Keratinocyte (primary cell): ENCODE measurements around the gene HRCT1. TPM values are rescaled to one million over a fixed set of nuclear protein-coding genes. Genes with fewer than 3 reads are reported as not detected.

Experiments
- DNase-seq: peaks from one replicate; pipeline ENCODE4 v3.0.0-alpha.2; 2011; ENCODE audit warnings: low read depth, missing footprints, low spot score
- FAIRE-seq: peaks from 2 replicates; lab custom pipeline; 2011; peaks lifted over from hg19 to GRCh38; lab: Jason Lieb, UNC
- H2AFZ ChIP-seq: 2 replicates; pipeline ENCODE4 v1.6.0; 2012; ENCODE audit warnings: low read length, control low read depth, inconsistent platforms; ENCODE audit not compliant: control insufficient read depth
- H3K27ac ChIP-seq: 2 replicates; pipeline ENCODE4 v1.5.1; 2011; ENCODE audit warnings: low read length; ENCODE audit not compliant: control insufficient read depth, insufficient read depth
- H3K27me3 ChIP-seq: 3 replicates; pipeline ENCODE4 v1.6.0; 2011; ENCODE audit warnings: low read length; ENCODE audit not compliant: control insufficient read depth, insufficient read depth; ENCODE audit errors: extremely low read depth
- H3K36me3 ChIP-seq, 2 experiments: 2 replicates in 1 of 2; 3 replicates in 1 of 2; pipeline ENCODE4 v1.5.1; 2011; ENCODE audit warnings: low read length in 2 of 2, mild to moderate bottlenecking in 1 of 2; ENCODE audit not compliant: control insufficient read depth in 2 of 2, insufficient read depth in 2 of 2; ENCODE audit errors: extremely low read depth in 1 of 2
- H3K4me1 ChIP-seq: 3 replicates; pipeline ENCODE4 v1.5.1; 2011; ENCODE audit warnings: low read length; ENCODE audit not compliant: control insufficient read depth, insufficient read depth; ENCODE audit errors: extremely low read depth
- H3K4me2 ChIP-seq: 3 replicates; pipeline ENCODE4 v1.6.0; 2011; ENCODE audit warnings: low read depth, low read length; ENCODE audit not compliant: control insufficient read depth, insufficient read depth; ENCODE audit errors: extremely low read depth
- H3K4me3 ChIP-seq, 3 experiments: fragments of 200-600 bp in 1 of 3; sonication (generic) in 1 of 3; 2 replicates in 2 of 3; 3 replicates in 1 of 3; pipeline ENCODE4 v1.5.1; 2011 to 2016; ENCODE audit warnings: low read length in 3 of 3, mild to moderate bottlenecking in 3 of 3, control low read depth in 2 of 3, inconsistent platforms in 1 of 3, low read depth in 1 of 3, mixed read lengths in 1 of 3, mixed run types in 1 of 3, moderate library complexity in 1 of 3; ENCODE audit not compliant: control insufficient read depth in 2 of 3, insufficient read depth in 2 of 3; ENCODE audit errors: extremely low read depth in 1 of 3
- H3K79me2 ChIP-seq: 2 replicates; pipeline ENCODE4 v1.6.0; 2012; ENCODE audit warnings: low read length; ENCODE audit not compliant: control insufficient read depth, insufficient read depth
- H3K9ac ChIP-seq: 3 replicates; pipeline ENCODE4 v1.6.0; 2011; ENCODE audit warnings: low read length; ENCODE audit not compliant: control insufficient read depth, insufficient read depth; ENCODE audit errors: extremely low read depth
- H3K9me1 ChIP-seq: 3 replicates; pipeline ENCODE4 v1.6.0; 2011; ENCODE audit warnings: low read length; ENCODE audit not compliant: control insufficient read depth, insufficient read depth; ENCODE audit errors: extremely low read depth
- H3K9me3 ChIP-seq: 2 replicates; pipeline ENCODE4 v1.5.1; 2012; ENCODE audit warnings: low read depth, low read length; ENCODE audit not compliant: control insufficient read depth
- H4K20me1 ChIP-seq: 3 replicates; pipeline ENCODE4 v1.6.0; 2011; ENCODE audit warnings: low read length; ENCODE audit not compliant: control insufficient read depth, insufficient read depth; ENCODE audit errors: extremely low read depth
- EZH2 ChIP-seq: IDR thresholded peaks from one replicate; pipeline ENCODE4 v1.6.1; 2012; ENCODE audit warnings: inconsistent platforms, mild to moderate bottlenecking, low read length, moderate library complexity
- dilution Hi-C: fragments of 300-500 bp; cut with MboI; formaldehyde crosslinking; loops from one replicate; pipeline ENCODE4 v1.7.0; 2020; ENCODE audit warnings: low sequenced_read_pairs; ENCODE audit not compliant: extremely low pct_ligation_motif_present
- polyA plus RNA-seq, 5 experiments: library from polyadenylated mRNA; depleted of rRNA in 3 of 5; stranded (reverse) in 3 of 5; stranded (forward) in 1 of 5; unstranded in 1 of 5; fragments of >200 nt; gene quantifications; 1 replicate in 1 of 5; 2 replicates in 3 of 5; 3 replicates in 1 of 5; pipeline versions ENCODE4 v1.2.1 to v1.2.3, GENCODE V29; 2011 to 2012; ENCODE audit warnings: missing spikeins in 2 of 5, low read depth in 1 of 5, low replicate concordance in 1 of 5
- TF ChIP-seq, protein P1 (sequence below), 3 experiments: IDR thresholded peaks in 1 of 3; conservative IDR thresholded peaks in 1 of 3; optimal IDR thresholded peaks in 1 of 3; 2 replicates in 2 of 3; 3 replicates in 1 of 3; pipeline versions ENCODE3 to v1.5.1; 2011; ENCODE audit warnings: low read length in 3 of 3, mild to moderate bottlenecking in 3 of 3, moderate library complexity in 2 of 3, control low read depth in 1 of 3, inconsistent platforms in 1 of 3; ENCODE audit not compliant: insufficient read depth in 2 of 3; ENCODE audit errors: extremely low read depth in 1 of 3

HRCT1 gene
- polyA plus RNA-seq, 1 donor (not counting 4 experiments of a cell fraction or from before 2014, with no cell fraction given): not detected

DNA sequence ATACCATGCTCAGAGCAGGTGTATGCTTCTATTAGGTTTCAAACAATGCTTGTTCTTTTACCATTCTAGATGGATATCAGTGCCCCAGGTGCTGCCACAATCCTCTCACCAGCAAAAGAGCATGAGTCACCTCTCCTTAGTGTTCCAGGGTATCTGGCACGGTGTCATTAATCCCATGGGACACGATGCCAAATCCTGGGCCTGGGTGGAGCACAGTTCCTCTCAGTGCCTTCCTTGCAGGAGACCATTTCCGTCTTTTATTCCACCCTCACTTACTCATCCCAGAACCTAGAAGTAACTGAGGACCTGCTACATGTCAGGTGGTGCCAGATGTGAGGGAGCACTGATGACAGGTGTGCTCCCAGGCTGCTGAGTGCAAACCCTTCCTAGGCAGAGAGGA, 34.5 kb upstream of the HRCT1 start:
- H3K79me2 ChIP-seq: no peaks in the 10 kb centered on the region
- no peaks in the 10 kb centered on the region for H3K9me3 ChIP-seq
- no peaks in the 10 kb centered on the region for H4K20me1 ChIP-seq
- no peak overlapping the region for H2AFZ ChIP-seq
- dilution Hi-C loops: no loop called here
- no peak overlapping the region for H3K4me2 ChIP-seq
- no peak overlapping the region for H3K4me3 ChIP-seq
- H3K4me1 ChIP-seq: peaks cover 6% of the 10 kb centered on the region
- no peaks in the 10 kb centered on the region for H3K36me3 ChIP-seq
- no peaks in the 10 kb centered on the region for H3K9me1 ChIP-seq
- DNase-seq (no peak), FAIRE-seq (peak; percentile 83)
- H3K9ac ChIP-seq: no peak overlapping the region
- no peaks in the 10 kb centered on the region for H3K27me3 ChIP-seq
- H3K27ac ChIP-seq: no peak overlapping the region
- TF ChIP-seq, protein P1, sequence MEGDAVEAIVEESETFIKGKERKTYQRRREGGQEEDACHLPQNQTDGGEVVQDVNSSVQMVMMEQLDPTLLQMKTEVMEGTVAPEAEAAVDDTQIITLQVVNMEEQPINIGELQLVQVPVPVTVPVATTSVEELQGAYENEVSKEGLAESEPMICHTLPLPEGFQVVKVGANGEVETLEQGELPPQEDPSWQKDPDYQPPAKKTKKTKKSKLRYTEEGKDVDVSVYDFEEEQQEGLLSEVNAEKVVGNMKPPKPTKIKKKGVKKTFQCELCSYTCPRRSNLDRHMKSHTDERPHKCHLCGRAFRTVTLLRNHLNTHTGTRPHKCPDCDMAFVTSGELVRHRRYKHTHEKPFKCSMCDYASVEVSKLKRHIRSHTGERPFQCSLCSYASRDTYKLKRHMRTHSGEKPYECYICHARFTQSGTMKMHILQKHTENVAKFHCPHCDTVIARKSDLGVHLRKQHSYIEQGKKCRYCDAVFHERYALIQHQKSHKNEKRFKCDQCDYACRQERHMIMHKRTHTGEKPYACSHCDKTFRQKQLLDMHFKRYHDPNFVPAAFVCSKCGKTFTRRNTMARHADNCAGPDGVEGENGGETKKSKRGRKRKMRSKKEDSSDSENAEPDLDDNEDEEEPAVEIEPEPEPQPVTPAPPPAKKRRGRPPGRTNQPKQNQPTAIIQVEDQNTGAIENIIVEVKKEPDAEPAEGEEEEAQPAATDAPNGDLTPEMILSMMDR (optimal IDR thresholded peaks at IDR 0.05 in 1 of 3, IDR thresholded peaks at IDR 0.05 in 1 of 3, conservative IDR thresholded peaks at IDR 0.05 in 1 of 3; ENCODE audit: extremely low read depth in 1 of 3, insufficient read depth in 2 of 3, low read length in 3 of 3): no peak
- TF ChIP-seq EZH2: no peak

DNA sequence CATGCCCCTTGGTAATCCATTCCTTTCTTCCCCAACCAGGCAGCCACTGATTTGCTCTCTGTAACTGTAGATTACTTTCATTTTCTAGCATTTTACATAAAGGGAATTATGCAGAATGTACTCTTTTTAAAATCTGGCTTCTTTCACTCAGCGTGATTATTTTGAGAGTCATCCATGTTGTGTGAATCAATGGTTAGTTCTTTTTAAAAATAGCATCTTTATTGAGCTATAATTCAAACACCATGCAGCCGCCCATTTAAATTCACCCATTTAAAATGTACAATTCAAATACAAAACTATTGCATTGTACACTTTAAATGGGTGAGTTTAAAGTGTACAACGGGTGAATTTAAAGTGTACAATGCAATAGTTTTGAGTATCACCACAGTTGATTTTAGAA, 33.5 kb upstream of the HRCT1 start:
- Histone ChIP-seq H3K4me2 (no peak overlapping the region), H2AFZ (no peak overlapping the region), H3K79me2 (no peaks in the 10 kb centered on the region), H3K36me3 (no peaks in the 10 kb centered on the region), H3K4me1 (peaks cover 6% of the 10 kb centered on the region), H3K27me3 (no peaks in the 10 kb centered on the region), H3K9me1 (no peaks in the 10 kb centered on the region), H3K9ac (no peak overlapping the region), H3K4me3 (no peak overlapping the region), H3K9me3 (no peaks in the 10 kb centered on the region), H3K27ac (no peak overlapping the region), H4K20me1 (no peaks in the 10 kb centered on the region)
- dilution Hi-C loops: no loop called here
- DNase-seq (no peak), FAIRE-seq (no peak)
- TF ChIP-seq, protein P1 (optimal IDR thresholded peaks at IDR 0.05 in 1 of 3, IDR thresholded peaks at IDR 0.05 in 1 of 3, conservative IDR thresholded peaks at IDR 0.05 in 1 of 3; ENCODE audit: extremely low read depth in 1 of 3, insufficient read depth in 2 of 3, low read length in 3 of 3): no peak
- TF ChIP-seq EZH2: no peak
